ENCODE results near the gene IL19. TPM values are rescaled to one million over a fixed set of nuclear protein-coding genes. Genes with fewer than 3 reads are reported as not detected.
"Not testable (repeated sequence)": the region's sequence is repeated elsewhere in the genome, so short reads cannot be mapped to it uniquely, and the experiment has no call there.

IL19 gene
- total RNA-seq, 4 donors from 2014 or later, result not detected

- no peak for TF ChIP-seq POLR2A (IDR thresholded peaks at IDR 0.05)
- TF ChIP-seq CTCF (IDR thresholded peaks at IDR 0.05), result no peak
- 68 to 73% methylated on average over 1 of the region's 1 CpG for WGBS, 2 donors
- intact Hi-C loops (cut with DNase I; ENCODE audit: low total_unique reads), result no loop called here
- no peak overlapping the region for H3K4me3 ChIP-seq (ENCODE audit: low read depth, poor library complexity, severe bottlenecking)
- no peak for DNase-seq (ENCODE audit: low spot score in 2 of 2)
Measured at GRCh38 chr1:206754011-206754410, 16.6 kb upstream of the IL19 start.

- intact Hi-C loops (cut with DNase I; ENCODE audit: low total_unique reads), result no loop called here
- DNase-seq (ENCODE audit: low spot score in 2 of 2), result no peak
- TF ChIP-seq CTCF (IDR thresholded peaks at IDR 0.05) (no peak), POLR2A (IDR thresholded peaks at IDR 0.05) (no peak)
- WGBS, 2 donors, result 77 to 83% methylated on average over 13 of the region's 13 CpGs
- no peak overlapping the region for H3K4me3 ChIP-seq (ENCODE audit: low read depth, poor library complexity, severe bottlenecking)
Measured at GRCh38 chr1:206757524-206758266, 12.9 kb upstream of the IL19 start.

GRCh38 chr1:206760590-206760989 is 10.0 kb upstream of the IL19 start:
- WGBS, 2 donors, result 78 to 87% methylated on average over 1 of the region's 1 CpG
- no peak for DNase-seq (ENCODE audit: low spot score in 2 of 2)
- intact Hi-C loops (cut with DNase I; ENCODE audit: low total_unique reads), result no loop called here
- TF ChIP-seq POLR2A (IDR thresholded peaks at IDR 0.05) (no peak), CTCF (IDR thresholded peaks at IDR 0.05) (no peak)
- no peak overlapping the region for H3K4me3 ChIP-seq (ENCODE audit: low read depth, poor library complexity, severe bottlenecking)

GRCh38 chr1:206761159-206761768 is 9.3 kb upstream of the IL19 start:
- WGBS, 2 donors, result 73 to 79% methylated on average over 6 of the region's 6 CpGs
- TF ChIP-seq CTCF (IDR thresholded peaks at IDR 0.05), result no peak
- no peak for TF ChIP-seq POLR2A (IDR thresholded peaks at IDR 0.05)
- H3K4me3 ChIP-seq (ENCODE audit: low read depth, poor library complexity, severe bottlenecking), result no peak overlapping the region
- no peak for DNase-seq (ENCODE audit: low spot score in 2 of 2)
- intact Hi-C loops (cut with DNase I; ENCODE audit: low total_unique reads), result no loop called here

- H3K4me3 ChIP-seq (ENCODE audit: low read depth, poor library complexity, severe bottlenecking); intact Hi-C loops (cut with DNase I; ENCODE audit: low total_unique reads); DNase-seq (ENCODE audit: low spot score in 2 of 2): not testable (repeated sequence)
- 91 to 93% methylated on average over 12 of the region's 12 CpGs for WGBS, 2 donors
Measured at GRCh38 chr1:206762741-206763364, 7.7 kb upstream of the IL19 start.

GRCh38 chr1:206765771-206766170 is 4.8 kb upstream of the IL19 start:
- intact Hi-C loops (cut with DNase I; ENCODE audit: low total_unique reads); DNase-seq (ENCODE audit: low spot score in 2 of 2); H3K4me3 ChIP-seq (ENCODE audit: low read depth, poor library complexity, severe bottlenecking): not testable (repeated sequence)
- 93 to 95% methylated on average over 1 of the region's 1 CpG for WGBS, 2 donors

All from lower leg skin (tissue), 4 donors.